HepG2 (cell line): ENCODE measurements around the gene GFY. TPM values are rescaled to one million over a fixed set of nuclear protein-coding genes. Genes with fewer than 3 reads are reported as not detected.

ENCODE experiments used
- EZH2 ChIP-seq: conservative IDR thresholded peaks from 2 replicates; pipeline ENCODE4 v1.6.1; 2012; ENCODE audit warnings: mild to moderate bottlenecking, low read depth, low read length, moderate library complexity
- KDM3A ChIP-seq: IDR thresholded peaks from 2 replicates; pipeline ENCODE4 v1.6.1; 2018; ENCODE audit warnings: low read depth, missing compliant biosample characterization
- MEIS2 ChIP-seq: sonication (generic); formaldehyde crosslinking; IDR thresholded peaks from 2 replicates; pipeline ENCODE4 v1.9.0; 2021; ENCODE audit warnings: mild to moderate bottlenecking, missing genetic modification reagents
- MXD3 ChIP-seq: IDR thresholded peaks from 2 replicates; pipeline ENCODE4 v1.6.1; 2016; ENCODE audit warnings: mild to moderate bottlenecking, missing biosample characterization, missing genetic modification reagents
- SAFB2 ChIP-seq: sonication (generic); formaldehyde crosslinking; IDR thresholded peaks from 2 replicates; pipeline ENCODE4 v1.5.1; 2020; ENCODE audit warnings: missing genetic modification reagents, low read depth, mild to moderate bottlenecking, borderline replicate concordance
- SNAPC2 ChIP-seq: sonication (generic); formaldehyde crosslinking; IDR thresholded peaks from 2 replicates; pipeline ENCODE4 v1.8.1; 2022; ENCODE audit warnings: mild to moderate bottlenecking, missing genetic modification reagents
- TP53 ChIP-seq: sonication (generic); formaldehyde crosslinking; conservative IDR thresholded peaks from 2 replicates; pipeline ENCODE4 v1.4.0; 2020; ENCODE audit warnings: missing genetic modification reagents
- ZBTB20 ChIP-seq: sonication (generic); formaldehyde crosslinking; IDR thresholded peaks from 2 replicates; pipeline ENCODE4 v1.8.1; 2023; ENCODE audit warnings: missing genetic modification reagents, low read depth, mild to moderate bottlenecking, borderline replicate concordance
- ZBTB8A ChIP-seq: sonication (generic); formaldehyde crosslinking; IDR thresholded peaks from 2 replicates; pipeline ENCODE4 v1.4.0; 2020; ENCODE audit warnings: mild to moderate bottlenecking, low read depth, missing genetic modification reagents, borderline replicate concordance
- ZNF264 ChIP-seq: sonication (generic); formaldehyde crosslinking; IDR thresholded peaks from 2 replicates; pipeline ENCODE4 v1.4.0; 2020; ENCODE audit warnings: missing genetic modification reagents
- ZNF280B ChIP-seq: sonication (generic); formaldehyde crosslinking; IDR thresholded peaks from 2 replicates; pipeline ENCODE4 v1.5.0; 2020; ENCODE audit warnings: missing genetic modification reagents, mild to moderate bottlenecking, borderline replicate concordance
- ZNF292 ChIP-seq: sonication (generic); formaldehyde crosslinking; IDR thresholded peaks from 2 replicates; pipeline ENCODE4 v1.8.1; 2022; ENCODE audit warnings: mild to moderate bottlenecking, low read depth, missing genetic modification reagents, borderline replicate concordance
- ZNF432 ChIP-seq: sonication (generic); formaldehyde crosslinking; IDR thresholded peaks from 2 replicates; pipeline ENCODE4 v1.5.0; 2020; ENCODE audit warnings: missing genetic modification reagents, mild to moderate bottlenecking, borderline replicate concordance
- ZNF790 ChIP-seq: sonication (generic); formaldehyde crosslinking; IDR thresholded peaks from 2 replicates; pipeline ENCODE4 v1.8.0; 2022; ENCODE audit warnings: missing genetic modification reagents, mild to moderate bottlenecking, borderline replicate concordance
- ZNF839 ChIP-seq: sonication (generic); formaldehyde crosslinking; IDR thresholded peaks from 2 replicates; pipeline ENCODE4 v1.4.0; 2020; ENCODE audit warnings: missing genetic modification reagents, mild to moderate bottlenecking, borderline replicate concordance
- polyA plus RNA-seq, 8 experiments: library from polyadenylated mRNA; depleted of rRNA in 3 of 8; stranded (reverse) in 7 of 8; unstranded in 1 of 8; fragments of >200 nt; fragmentation: Illumina TruSeq in 4 of 8; extraction: Trizol in 4 of 8; gene quantifications; 2 replicates each; pipeline versions ENCODE4 v1.2.1 to v1.2.3, GENCODE V29; 2011 to 2016; ENCODE audit warnings: low read depth in 4 of 8, missing spikeins in 1 of 8, mixed read lengths in 1 of 8; ENCODE audit not compliant: insufficient read depth in 1 of 8
- total RNA-seq, 5 experiments: library from RNA; depleted of rRNA; stranded (reverse); fragments of >200 nt; fragmentation: Illumina TruSeq; extraction: Trizol; gene quantifications; 2 replicates each; pipeline ENCODE4 v1.2.3, GENCODE V29; 2016; ENCODE audit warnings: low read depth in 1 of 5
- TF ChIP-seq, protein P1 (sequence below), 2 experiments: sonication (generic) in 1 of 2; formaldehyde crosslinking in 1 of 2; IDR thresholded peaks; 2 replicates each; pipeline versions ENCODE4 v1.6.1 to v1.9.0; 2014 to 2022; ENCODE audit warnings: antibody characterized with exemption in 1 of 2, borderline replicate concordance in 1 of 2, inconsistent platforms in 1 of 2, low read depth in 1 of 2, missing genetic modification reagents in 1 of 2
- TF ChIP-seq, protein P2 (sequence below): sonication (generic); formaldehyde crosslinking; IDR thresholded peaks from 2 replicates; pipeline ENCODE4 v1.4.0; 2020; ENCODE audit warnings: missing genetic modification reagents

GFY gene
- total and polyA plus RNA-seq, 2 of the 13 experiments (the other 11 are each of a cell fraction or from before 2014, with no cell fraction given): not detected

DNA sequence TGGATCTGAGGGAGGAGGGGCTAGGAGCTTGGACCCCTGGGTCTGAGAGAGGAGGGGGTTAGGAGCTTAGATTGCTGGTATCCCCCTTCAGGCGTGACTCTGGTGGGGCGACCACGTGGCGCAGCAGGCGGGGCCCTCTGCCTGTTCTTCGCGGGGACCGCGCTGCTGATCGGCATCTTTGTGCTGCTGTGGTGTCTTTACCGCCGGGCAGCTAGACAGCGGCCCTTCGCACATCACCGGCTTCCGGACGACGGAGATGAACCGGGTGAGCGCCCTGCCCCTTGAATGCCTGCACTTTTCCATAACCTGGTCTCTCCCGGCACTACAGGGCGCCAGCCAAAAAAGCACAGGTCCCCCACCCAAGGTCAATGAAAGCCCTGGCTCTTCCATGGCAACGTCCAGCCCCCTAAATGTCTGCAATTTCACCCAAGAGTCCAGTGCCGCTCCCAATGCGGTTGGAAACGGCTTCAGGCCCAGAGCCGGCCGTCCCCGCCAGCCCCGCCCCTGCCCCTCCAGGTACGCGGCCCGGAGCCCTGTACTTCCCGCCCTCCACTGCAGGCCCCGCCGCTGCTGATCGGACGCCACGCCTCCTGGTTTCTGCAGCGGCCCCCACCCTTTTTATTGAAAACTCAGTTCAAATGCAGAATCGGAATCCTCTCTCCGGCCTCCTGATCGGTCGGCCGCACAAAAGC lies 2.8 kb downstream of the GFY start (continued):
- TF ChIP-seq, protein P1, sequence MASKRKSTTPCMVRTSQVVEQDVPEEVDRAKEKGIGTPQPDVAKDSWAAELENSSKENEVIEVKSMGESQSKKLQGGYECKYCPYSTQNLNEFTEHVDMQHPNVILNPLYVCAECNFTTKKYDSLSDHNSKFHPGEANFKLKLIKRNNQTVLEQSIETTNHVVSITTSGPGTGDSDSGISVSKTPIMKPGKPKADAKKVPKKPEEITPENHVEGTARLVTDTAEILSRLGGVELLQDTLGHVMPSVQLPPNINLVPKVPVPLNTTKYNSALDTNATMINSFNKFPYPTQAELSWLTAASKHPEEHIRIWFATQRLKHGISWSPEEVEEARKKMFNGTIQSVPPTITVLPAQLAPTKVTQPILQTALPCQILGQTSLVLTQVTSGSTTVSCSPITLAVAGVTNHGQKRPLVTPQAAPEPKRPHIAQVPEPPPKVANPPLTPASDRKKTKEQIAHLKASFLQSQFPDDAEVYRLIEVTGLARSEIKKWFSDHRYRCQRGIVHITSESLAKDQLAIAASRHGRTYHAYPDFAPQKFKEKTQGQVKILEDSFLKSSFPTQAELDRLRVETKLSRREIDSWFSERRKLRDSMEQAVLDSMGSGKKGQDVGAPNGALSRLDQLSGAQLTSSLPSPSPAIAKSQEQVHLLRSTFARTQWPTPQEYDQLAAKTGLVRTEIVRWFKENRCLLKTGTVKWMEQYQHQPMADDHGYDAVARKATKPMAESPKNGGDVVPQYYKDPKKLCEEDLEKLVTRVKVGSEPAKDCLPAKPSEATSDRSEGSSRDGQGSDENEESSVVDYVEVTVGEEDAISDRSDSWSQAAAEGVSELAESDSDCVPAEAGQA (IDR thresholded peaks at IDR 0.05; ENCODE audit: low read depth): no peak
- TF ChIP-seq, protein P1 (CRISPR knock-in tag; IDR thresholded peaks at IDR 0.05; ENCODE audit: borderline replicate concordance): no peak
- TF ChIP-seq EZH2 (0 out of 2 replicates have a peak, but pooled peaks have one; percentile 53), ZNF292 (CRISPR knock-in tag) (no peak), ZNF432 (no peak), KDM3A (CRISPR knock-in tag) (no peak), MEIS2 (CRISPR knock-in tag) (no peak), ZNF790 (CRISPR knock-in tag) (no peak), MXD3 (CRISPR knock-in tag) (no peak), ZBTB20 (CRISPR knock-in tag) (no peak), SAFB2 (CRISPR knock-in tag) (no peak), ZNF264 (CRISPR knock-in tag) (peak; percentile 64; the same call in 1 of the 2 replicates), ZNF839 (no peak), ZNF280B (CRISPR knock-in tag) (0 out of 2 replicates have a peak, but pooled peaks have one; percentile 46), ZBTB8A (CRISPR knock-in tag) (no peak), SNAPC2 (CRISPR knock-in tag) (no peak), TP53 (no peak)
- TF ChIP-seq, protein P2, sequence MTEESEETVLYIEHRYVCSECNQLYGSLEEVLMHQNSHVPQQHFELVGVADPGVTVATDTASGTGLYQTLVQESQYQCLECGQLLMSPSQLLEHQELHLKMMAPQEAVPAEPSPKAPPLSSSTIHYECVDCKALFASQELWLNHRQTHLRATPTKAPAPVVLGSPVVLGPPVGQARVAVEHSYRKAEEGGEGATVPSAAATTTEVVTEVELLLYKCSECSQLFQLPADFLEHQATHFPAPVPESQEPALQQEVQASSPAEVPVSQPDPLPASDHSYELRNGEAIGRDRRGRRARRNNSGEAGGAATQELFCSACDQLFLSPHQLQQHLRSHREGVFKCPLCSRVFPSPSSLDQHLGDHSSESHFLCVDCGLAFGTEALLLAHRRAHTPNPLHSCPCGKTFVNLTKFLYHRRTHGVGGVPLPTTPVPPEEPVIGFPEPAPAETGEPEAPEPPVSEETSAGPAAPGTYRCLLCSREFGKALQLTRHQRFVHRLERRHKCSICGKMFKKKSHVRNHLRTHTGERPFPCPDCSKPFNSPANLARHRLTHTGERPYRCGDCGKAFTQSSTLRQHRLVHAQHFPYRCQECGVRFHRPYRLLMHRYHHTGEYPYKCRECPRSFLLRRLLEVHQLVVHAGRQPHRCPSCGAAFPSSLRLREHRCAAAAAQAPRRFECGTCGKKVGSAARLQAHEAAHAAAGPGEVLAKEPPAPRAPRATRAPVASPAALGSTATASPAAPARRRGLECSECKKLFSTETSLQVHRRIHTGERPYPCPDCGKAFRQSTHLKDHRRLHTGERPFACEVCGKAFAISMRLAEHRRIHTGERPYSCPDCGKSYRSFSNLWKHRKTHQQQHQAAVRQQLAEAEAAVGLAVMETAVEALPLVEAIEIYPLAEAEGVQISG (CRISPR knock-in tag): no peak
